Measurements from ENCODE around the gene FCRL2.

DNA sequence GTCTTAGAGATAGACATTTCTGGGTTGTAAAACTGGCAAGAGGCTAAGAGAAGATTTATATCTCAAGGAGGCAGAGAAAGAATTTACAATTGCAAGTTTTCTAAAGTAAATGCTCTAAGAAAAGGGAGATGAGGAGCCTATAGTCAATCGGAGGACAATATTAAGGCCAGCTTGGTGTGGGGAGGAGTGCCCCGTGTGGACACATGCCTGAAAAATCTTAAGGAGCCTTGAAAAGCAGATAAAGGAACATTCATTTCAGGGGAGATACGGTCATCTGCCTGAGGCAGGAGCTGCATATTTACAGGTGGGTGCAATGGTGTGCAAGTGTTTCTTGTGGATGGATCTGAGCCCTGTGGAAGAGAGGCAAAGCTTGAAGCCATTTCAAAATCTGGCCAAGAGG lies 25.6 kb downstream of the FCRL2 start:
- TF ChIP-seq ZFP30 (CRISPR knock-in tag; IDR thresholded peaks at IDR 0.05) (no peak), BACH2 (CRISPR knock-in tag; IDR thresholded peaks at IDR 0.05; ENCODE audit: borderline replicate concordance) (no peak), ARNTL (CRISPR knock-in tag; IDR thresholded peaks at IDR 0.05; ENCODE audit: borderline replicate concordance, low read depth) (no peak), TCF4 (CRISPR knock-in tag; IDR thresholded peaks at IDR 0.05; ENCODE audit: borderline replicate concordance) (no peak), ZFP3 (CRISPR knock-in tag; IDR thresholded peaks at IDR 0.05) (no peak), RARB (CRISPR knock-in tag; IDR thresholded peaks at IDR 0.05) (no peak), GLIS3 (CRISPR knock-in tag; IDR thresholded peaks at IDR 0.05) (no peak), OSR1 (CRISPR knock-in tag; IDR thresholded peaks at IDR 0.05) (no peak), ZC3H10 (CRISPR knock-in tag; IDR thresholded peaks at IDR 0.05) (no peak), SNAI2 (CRISPR knock-in tag; IDR thresholded peaks at IDR 0.05) (no peak), CREB5 (CRISPR knock-in tag; IDR thresholded peaks at IDR 0.05; ENCODE audit: low read depth) (no peak)
- TF ChIP-seq, protein P1, sequence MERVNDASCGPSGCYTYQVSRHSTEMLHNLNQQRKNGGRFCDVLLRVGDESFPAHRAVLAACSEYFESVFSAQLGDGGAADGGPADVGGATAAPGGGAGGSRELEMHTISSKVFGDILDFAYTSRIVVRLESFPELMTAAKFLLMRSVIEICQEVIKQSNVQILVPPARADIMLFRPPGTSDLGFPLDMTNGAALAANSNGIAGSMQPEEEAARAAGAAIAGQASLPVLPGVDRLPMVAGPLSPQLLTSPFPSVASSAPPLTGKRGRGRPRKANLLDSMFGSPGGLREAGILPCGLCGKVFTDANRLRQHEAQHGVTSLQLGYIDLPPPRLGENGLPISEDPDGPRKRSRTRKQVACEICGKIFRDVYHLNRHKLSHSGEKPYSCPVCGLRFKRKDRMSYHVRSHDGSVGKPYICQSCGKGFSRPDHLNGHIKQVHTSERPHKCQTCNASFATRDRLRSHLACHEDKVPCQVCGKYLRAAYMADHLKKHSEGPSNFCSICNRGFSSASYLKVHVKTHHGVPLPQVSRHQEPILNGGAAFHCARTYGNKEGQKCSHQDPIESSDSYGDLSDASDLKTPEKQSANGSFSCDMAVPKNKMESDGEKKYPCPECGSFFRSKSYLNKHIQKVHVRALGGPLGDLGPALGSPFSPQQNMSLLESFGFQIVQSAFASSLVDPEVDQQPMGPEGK (CRISPR knock-in tag; IDR thresholded peaks at IDR 0.05; ENCODE audit: borderline replicate concordance), result no peak
